GM19463 (cell line): ENCODE results near the gene LEF1.

Source experiments
- ATAC-seq: cut with Tn5 transposase; IDR thresholded peaks from one replicate; pipeline ENCODE4 v1.9.1; 2021; ENCODE audit warnings: mild to moderate bottlenecking, moderate library complexity; ENCODE audit not compliant: unreplicated experiment

The LEF1 gene

DNA sequence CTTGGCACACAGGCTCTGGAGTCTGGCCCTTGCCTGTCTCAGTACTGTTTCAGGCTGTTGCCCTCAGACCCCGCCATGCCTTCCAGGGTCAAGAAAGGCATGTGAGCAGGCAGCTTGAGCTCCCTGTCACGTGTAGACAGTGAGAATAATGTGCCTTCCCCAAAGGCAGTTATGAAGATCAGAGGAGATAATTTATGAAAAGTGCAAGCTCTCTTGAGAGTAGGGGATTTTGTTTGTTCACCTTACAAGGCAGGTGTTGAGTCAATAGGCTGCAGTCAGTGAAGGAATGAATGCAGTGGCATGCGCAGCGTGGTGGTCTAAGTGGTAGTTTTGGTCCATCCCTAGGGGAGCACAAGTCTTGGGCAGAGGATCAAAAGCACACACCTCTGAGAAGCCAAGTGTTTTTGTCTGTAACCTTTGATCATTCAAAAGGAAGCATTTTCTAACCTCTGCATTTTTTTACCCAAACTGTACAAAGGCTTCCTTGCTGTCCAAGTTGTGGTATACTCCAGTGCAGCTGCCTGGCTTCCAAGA, 164.7 kb downstream of the LEF1 start:
- no peak for ATAC-seq

DNA sequence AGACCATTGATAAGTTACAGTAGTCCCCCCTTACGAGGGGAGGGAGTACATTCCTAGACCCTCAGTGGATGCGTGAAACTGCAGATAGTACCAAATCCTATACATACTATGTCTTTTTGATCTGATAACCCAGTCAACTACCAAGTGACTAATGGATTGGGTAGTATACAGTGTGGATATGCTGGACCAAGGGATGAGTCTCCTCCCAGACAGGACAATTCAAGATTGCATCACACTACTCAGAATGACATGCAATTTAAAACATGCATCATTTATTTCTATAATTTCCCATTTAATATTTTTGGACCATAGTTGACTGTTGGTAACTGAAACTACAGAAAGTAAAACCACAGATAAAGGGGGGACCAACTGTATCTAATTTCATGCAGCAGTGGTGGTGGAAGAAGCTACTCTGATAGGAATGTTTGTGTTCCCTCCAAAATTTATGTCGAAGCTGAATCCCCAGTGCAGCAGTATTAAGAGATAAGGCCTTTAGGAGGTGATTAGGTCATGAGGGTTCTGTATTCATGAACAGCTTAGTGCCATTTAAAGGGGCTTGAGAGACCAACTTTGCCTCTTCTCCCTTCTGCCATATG, 167.1 kb downstream of the LEF1 start:
- no peak for ATAC-seq

DNA sequence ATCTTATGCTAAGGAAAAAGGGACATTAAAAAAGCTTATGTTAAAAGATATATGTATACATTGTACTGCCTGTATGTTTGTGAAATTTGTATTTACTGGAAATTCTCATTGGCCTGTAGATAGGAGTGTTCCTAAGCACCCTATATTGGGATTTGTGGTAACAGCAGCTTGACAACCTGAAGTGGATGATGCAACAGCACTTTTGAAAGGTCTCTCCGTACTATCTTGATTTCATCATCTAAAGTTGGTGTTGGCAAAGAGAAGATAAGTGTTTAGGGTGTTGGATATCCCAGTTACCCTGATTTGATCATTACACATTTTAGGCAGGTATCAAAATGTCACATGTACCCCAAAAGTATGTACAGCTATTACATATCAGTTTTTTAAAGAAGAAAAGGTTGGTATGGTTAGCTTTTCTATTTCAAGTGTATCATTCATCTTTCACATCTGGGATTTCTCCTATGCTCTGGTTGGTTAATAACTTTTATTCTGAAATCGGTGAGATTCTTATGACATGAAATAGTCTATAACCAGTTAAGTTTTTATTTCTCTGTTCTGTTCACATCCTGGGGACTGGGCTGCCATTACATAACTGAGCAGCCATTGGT, 168.7 kb downstream of the LEF1 start:
- ATAC-seq = no peak

DNA sequence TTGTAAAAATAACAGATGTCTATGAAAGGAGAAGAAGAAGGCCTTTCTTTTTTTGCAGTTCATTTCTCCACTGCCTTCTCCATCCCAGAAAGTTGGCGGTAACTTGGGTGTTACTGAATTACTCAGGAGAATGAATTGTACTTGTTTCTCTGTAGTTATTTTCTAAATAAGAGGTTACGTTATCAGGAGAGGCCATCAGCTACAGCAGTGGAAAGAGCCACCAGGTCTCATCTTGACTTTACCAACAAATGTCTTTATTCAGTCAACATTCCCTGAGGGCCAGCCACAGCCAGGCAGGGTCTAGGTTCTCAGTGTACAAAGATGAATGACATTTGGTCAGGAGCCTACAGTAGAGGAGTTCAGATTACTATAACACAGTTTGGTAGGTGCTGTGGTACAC, 170.9 kb downstream of the LEF1 start:
- ATAC-seq = no peak
